PC-3 (cell line): ENCODE data around the gene PCED1B. TPM values are rescaled to one million over a fixed set of nuclear protein-coding genes. Genes with fewer than 3 reads are reported as not detected.

Experiments
- ATAC-seq: fragments of 200-7000 bp; cut with Tn5 transposase; 2 replicates; pipeline ENCODE4 v1.9.1; 2020; ENCODE audit warnings: mild to moderate bottlenecking, moderate library complexity
- BruUV-seq: library from RNA; stranded (reverse); fragments of 400-500 nt; replicated peaks from 2 replicates; lab custom pipeline; 2021; lab: Mats Ljungman, UMichigan
- CTCF ChIA-PET: fragments of 300-600 bp; sonication (Branson Sonifier 250); formaldehyde crosslinking; loops from one replicate; lab custom pipeline; 2022; ENCODE audit warnings: antibody characterized with exemption; lab: Charles Lee
- POLR2A ChIA-PET: fragments of 300-600 bp; sonication (Branson Sonifier 250); formaldehyde crosslinking; loops from one replicate; lab custom pipeline; 2022; ENCODE audit warnings: antibody characterized with exemption; ENCODE audit not compliant: unreplicated experiment; lab: Charles Lee
- DNase-seq: peaks from one replicate; pipeline ENCODE4 v3.0.0-alpha.2; 2015
- H2AFZ ChIP-seq: fragments of 300-600 bp; sonication (generic); 2 replicates; pipeline ENCODE4 v1.6.0; 2016; ENCODE audit warnings: antibody characterized with exemption, low read length
- H3F3A ChIP-seq: fragments of 300-600 bp; sonication (generic); one replicate; pipeline ENCODE4 v1.6.0; 2017; ENCODE audit warnings: antibody characterized with exemption, low read length, control low read depth, mild to moderate bottlenecking; ENCODE audit not compliant: unreplicated experiment
- H3K27ac ChIP-seq: fragments of 300-600 bp; sonication (generic); 2 replicates; pipeline ENCODE4 v1.5.1; 2016; ENCODE audit warnings: mild to moderate bottlenecking, low read length
- H3K27me3 ChIP-seq: fragments of 300-600 bp; sonication (generic); 2 replicates; pipeline ENCODE4 v1.6.1; 2016; ENCODE audit warnings: low read length, mixed read lengths
- H3K36me3 ChIP-seq: fragments of 300-600 bp; sonication (generic); 2 replicates; pipeline ENCODE4 v1.6.1; 2016; ENCODE audit warnings: low read depth, mixed run types, low read length, mixed read lengths
- H3K4me1 ChIP-seq: fragments of 300-600 bp; sonication (generic); 2 replicates; pipeline ENCODE4 v1.5.1; 2016; ENCODE audit warnings: low read length; ENCODE audit not compliant: insufficient read depth
- H3K4me2 ChIP-seq: fragments of 300-600 bp; sonication (generic); 2 replicates; pipeline ENCODE4 v1.6.0; 2016; ENCODE audit warnings: low read length
- H3K4me3 ChIP-seq: fragments of 300-600 bp; sonication (generic); 2 replicates; pipeline ENCODE4 v1.5.1; 2016; ENCODE audit warnings: mild to moderate bottlenecking, low read length, mixed read lengths
- H3K79me2 ChIP-seq: fragments of 300-600 bp; sonication (generic); 2 replicates; pipeline ENCODE4 v1.6.1; 2017; ENCODE audit warnings: low read length, mixed read lengths
- H3K9ac ChIP-seq: fragments of 300-600 bp; sonication (generic); 2 replicates; pipeline ENCODE4 v1.6.0; 2016; ENCODE audit warnings: mild to moderate bottlenecking, low read length
- H3K9me2 ChIP-seq: fragments of 300-600 bp; sonication (generic); replicated peaks from 2 replicates; pipeline ENCODE4 v1.6.1; 2016; ENCODE audit warnings: mixed run types, low read length, mixed read lengths
- H3K9me3 ChIP-seq: fragments of 300-600 bp; sonication (generic); 2 replicates; pipeline ENCODE4 v1.6.1; 2016; ENCODE audit warnings: low read length, mixed read lengths
- H4K20me1 ChIP-seq: fragments of 300-600 bp; sonication (generic); 2 replicates; pipeline ENCODE4 v1.6.1; 2016; ENCODE audit warnings: low read length, mixed read lengths
- EZH2 ChIP-seq: fragments of 300-600 bp; sonication (generic); IDR thresholded peaks from one replicate; pipeline ENCODE4 v1.6.1; 2017; ENCODE audit warnings: antibody characterized with exemption, mild to moderate bottlenecking, low read length; ENCODE audit not compliant: unreplicated experiment
- EZH2phosphoT487 ChIP-seq: fragments of 300-600 bp; sonication (generic); IDR thresholded peaks from 2 replicates; pipeline ENCODE4 v1.6.1; 2018; ENCODE audit warnings: mild to moderate bottlenecking, antibody characterized with exemption, low read length, borderline replicate concordance
- intact Hi-C: fragments of 100-400 bp; cut with micrococcal nuclease; formaldehyde crosslinking; loops from 2 replicates; pipeline ENCODE4 v1.9.0; 2023
- total RNA-seq: library from RNA; depleted of rRNA; stranded (reverse); fragments of >200 nt; gene quantifications from 2 replicates; pipeline ENCODE4 v1.2.3, GENCODE V29; 2014
- TF ChIP-seq, protein P1 (sequence below): fragments of 300-600 bp; sonication (generic); conservative IDR thresholded peaks from 2 replicates; pipeline ENCODE4 v1.5.1; 2017; ENCODE audit warnings: antibody characterized with exemption, low read depth, mild to moderate bottlenecking, low read length

PCED1B gene
- total RNA-seq, 1 experiment from 2014 or later = 1.0 TPM

DNA sequence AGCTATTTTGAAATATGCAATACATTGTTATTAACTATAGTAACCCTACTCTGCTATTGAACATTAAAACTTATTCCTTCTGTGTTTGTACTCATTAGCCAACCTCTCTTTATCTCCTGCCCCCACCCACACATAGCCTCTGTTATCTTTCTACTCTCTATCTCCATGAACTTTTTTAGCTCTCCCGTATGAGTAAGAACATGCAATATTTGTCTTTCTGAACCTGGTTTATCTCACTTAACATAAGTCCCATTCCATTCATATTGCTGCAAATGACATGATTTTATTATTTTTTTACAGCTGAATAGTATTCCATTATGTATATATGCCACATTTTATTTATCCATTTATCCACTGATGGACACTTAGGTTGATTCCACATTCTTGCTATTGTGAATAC, 79.4 kb downstream of the PCED1B start:
- Histone ChIP-seq H3K9ac (no peak overlapping the region), H3F3A (no peaks in the 10 kb centered on the region), H3K79me2 (no peaks in the 10 kb centered on the region), H2AFZ (no peak overlapping the region), H4K20me1 (no peaks in the 10 kb centered on the region), H3K36me3 (peaks cover 5% of the 10 kb centered on the region; the same call in 1 of the 2 replicates), H3K27me3 (no peaks in the 10 kb centered on the region), H3K4me2 (no peak overlapping the region), H3K9me3 (peaks cover 9% of the 10 kb centered on the region), H3K9me2 (no peaks in the 10 kb centered on the region), H3K4me3 (no peak overlapping the region), H3K4me1 (peaks cover 10% of the 10 kb centered on the region), H3K27ac (no peak overlapping the region)
- CTCF ChIA-PET = no interaction called here
- intact Hi-C loops = no loop called here
- no TSS peak for BruUV-seq
- TF ChIP-seq EZH2phosphoT487 (no peak), EZH2 (no peak)
- TF ChIP-seq, protein P1, sequence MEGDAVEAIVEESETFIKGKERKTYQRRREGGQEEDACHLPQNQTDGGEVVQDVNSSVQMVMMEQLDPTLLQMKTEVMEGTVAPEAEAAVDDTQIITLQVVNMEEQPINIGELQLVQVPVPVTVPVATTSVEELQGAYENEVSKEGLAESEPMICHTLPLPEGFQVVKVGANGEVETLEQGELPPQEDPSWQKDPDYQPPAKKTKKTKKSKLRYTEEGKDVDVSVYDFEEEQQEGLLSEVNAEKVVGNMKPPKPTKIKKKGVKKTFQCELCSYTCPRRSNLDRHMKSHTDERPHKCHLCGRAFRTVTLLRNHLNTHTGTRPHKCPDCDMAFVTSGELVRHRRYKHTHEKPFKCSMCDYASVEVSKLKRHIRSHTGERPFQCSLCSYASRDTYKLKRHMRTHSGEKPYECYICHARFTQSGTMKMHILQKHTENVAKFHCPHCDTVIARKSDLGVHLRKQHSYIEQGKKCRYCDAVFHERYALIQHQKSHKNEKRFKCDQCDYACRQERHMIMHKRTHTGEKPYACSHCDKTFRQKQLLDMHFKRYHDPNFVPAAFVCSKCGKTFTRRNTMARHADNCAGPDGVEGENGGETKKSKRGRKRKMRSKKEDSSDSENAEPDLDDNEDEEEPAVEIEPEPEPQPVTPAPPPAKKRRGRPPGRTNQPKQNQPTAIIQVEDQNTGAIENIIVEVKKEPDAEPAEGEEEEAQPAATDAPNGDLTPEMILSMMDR = no peak
- POLR2A ChIA-PET = no interaction called here
- ATAC-seq = no peak
- no peak for DNase-seq

DNA sequence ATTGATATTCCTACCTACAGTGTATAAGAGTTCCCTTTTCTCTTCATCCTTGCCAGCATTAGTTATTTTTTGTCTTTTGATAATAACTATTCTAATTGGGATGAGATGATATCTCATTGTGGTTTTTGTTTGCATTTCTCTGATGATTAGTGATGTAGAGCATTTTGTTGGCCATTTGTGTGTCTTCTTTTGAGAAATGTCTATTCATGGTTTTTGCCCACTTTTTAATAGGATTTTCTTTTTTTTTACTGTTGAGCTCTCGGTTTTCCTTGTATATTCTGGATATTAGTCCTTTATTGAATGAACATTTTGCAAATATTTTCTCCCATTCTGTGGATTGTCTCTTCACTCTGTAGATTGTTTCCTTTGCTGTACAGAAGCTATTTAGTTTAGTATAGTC, 79.9 kb downstream of the PCED1B start:
- Histone ChIP-seq H3F3A (no peaks in the 10 kb centered on the region), H2AFZ (no peak overlapping the region), H3K27me3 (no peaks in the 10 kb centered on the region), H3K27ac (no peak overlapping the region), H3K9me3 (peaks cover 9% of the 10 kb centered on the region), H3K4me2 (no peak overlapping the region), H3K79me2 (no peaks in the 10 kb centered on the region), H3K9me2 (no peaks in the 10 kb centered on the region), H3K4me3 (no peak overlapping the region), H3K36me3 (peaks cover 5% of the 10 kb centered on the region; the same call in 1 of the 2 replicates), H4K20me1 (no peaks in the 10 kb centered on the region), H3K9ac (no peak overlapping the region), H3K4me1 (peaks cover 10% of the 10 kb centered on the region)
- TF ChIP-seq EZH2 (no peak), EZH2phosphoT487 (no peak)
- TF ChIP-seq, protein P1 = no peak
- POLR2A ChIA-PET = no interaction called here
- ATAC-seq (no peak), DNase-seq (no peak)
- BruUV-seq = no TSS peak
- CTCF ChIA-PET = no interaction called here
- intact Hi-C loops = no loop called here

DNA sequence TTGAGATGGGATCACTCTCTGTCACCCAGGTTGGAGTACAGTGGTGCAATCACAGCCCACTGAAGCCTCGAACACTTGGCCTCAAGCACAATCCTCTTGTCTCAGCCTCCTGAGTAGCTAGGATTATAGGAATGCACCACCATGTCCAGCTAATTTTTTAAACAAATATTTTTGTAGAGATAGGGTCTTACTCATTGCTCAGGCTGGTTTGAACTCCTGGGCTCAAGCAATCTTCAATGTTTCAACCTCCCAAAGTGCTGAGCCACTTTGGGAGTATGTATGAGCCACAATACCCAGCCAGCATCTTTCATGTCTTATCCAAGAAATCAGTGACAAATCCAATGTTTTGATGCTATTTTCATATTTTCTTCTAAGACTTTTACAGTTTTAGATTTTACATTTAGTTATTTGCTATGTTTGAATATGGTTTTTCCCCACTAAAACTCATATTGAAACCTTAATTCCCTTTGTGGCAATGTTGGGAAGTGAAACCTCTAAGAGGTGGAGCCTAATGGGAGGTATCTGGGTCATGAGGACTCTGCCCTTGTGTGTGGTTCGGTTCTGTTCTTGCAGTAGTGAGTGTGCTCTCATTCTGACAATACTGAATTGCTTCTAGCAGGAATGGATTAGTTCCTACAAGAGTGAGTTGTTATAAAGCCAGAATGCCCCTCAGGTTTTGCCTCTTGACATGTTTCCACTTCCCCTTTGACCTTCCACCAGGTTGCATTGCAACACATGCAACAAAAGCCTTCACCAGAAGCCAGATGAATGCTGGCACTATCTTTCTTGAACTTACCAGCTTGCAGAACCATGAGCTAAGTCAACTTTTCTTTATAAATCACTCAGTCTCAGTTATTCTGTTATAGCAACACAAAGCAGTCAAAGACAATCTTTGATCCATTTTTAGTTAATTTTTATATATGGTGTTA, 81.2 kb downstream of the PCED1B start:
- ChIA-PET CTCF (no interaction called here), POLR2A (no interaction called here)
- Histone ChIP-seq H3K4me2 (no peak overlapping the region), H3K9me2 (no peaks in the 10 kb centered on the region), H3K9me3 (peaks cover 9% of the 10 kb centered on the region), H3K9ac (no peak overlapping the region), H3K27me3 (no peaks in the 10 kb centered on the region), H3K4me1 (peaks cover 8% of the 10 kb centered on the region), H3F3A (no peaks in the 10 kb centered on the region), H3K36me3 (peaks cover 5% of the 10 kb centered on the region; the same call in 1 of the 2 replicates), H2AFZ (no peak overlapping the region), H4K20me1 (no peaks in the 10 kb centered on the region), H3K4me3 (no peak overlapping the region), H3K79me2 (no peaks in the 10 kb centered on the region), H3K27ac (no peak overlapping the region)
- DNase-seq (no peak), ATAC-seq (no peak)
- intact Hi-C loops = no loop called here
- TF ChIP-seq EZH2 = no peak
- TF ChIP-seq, protein P1 = no peak
- no peak for TF ChIP-seq EZH2phosphoT487
- BruUV-seq = no TSS peak
